Activated CD8-positive, alpha-beta memory T cell treated with anti-CD3 and anti-CD28 coated beads, Interleukin-2, amount 50 U/mL, for 48 hours (primary cell): ENCODE data around the gene LIPE.
A peak's percentile ranks its signal among the peaks of the same experiment; 100 is the strongest.

Experiments
- DNase-seq: peaks from one replicate; pipeline ENCODE4 v3.0.0-alpha.2; 2020

Gene LIPE

DNA sequence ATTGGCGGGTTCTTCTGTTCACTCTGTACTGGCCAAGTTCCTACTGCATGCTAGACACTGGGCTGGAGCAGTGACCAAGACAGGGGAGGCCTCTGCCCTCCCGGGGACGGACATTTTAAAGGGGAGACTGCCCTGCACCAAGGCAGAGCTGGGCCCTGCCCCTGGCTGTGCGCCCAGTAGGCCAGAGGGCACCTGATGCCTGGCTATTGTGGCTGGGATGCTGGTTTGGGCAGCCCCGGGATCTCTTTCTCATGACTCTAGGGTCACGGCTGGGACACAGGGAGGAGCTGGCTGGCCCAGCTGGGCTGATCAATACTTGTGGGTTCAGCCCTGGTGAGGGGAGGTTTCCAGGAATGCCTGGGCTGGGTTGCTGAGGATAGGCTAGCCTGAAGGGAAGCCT lies 17.7 kb downstream of the LIPE start:
- no peak for DNase-seq

DNA sequence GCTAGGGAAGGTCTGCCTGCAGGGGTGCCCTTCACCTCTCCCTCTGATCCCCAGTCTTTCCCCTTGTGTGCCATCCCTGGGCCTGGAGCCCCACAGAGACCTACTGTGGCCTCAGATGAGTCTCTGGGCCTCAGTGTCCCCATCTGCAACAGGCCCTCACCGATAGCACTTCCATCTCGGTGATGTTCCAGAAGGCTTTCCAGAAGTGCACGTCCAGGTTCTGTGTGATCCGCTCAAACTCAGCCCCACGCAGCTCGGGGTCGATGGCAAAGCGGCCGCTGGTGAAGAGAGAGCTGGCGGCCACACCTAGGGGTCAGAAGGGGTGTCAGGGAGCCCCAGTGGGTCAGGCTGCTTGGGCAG lies 19.4 kb downstream of the LIPE start:
- no peak for DNase-seq

DNA sequence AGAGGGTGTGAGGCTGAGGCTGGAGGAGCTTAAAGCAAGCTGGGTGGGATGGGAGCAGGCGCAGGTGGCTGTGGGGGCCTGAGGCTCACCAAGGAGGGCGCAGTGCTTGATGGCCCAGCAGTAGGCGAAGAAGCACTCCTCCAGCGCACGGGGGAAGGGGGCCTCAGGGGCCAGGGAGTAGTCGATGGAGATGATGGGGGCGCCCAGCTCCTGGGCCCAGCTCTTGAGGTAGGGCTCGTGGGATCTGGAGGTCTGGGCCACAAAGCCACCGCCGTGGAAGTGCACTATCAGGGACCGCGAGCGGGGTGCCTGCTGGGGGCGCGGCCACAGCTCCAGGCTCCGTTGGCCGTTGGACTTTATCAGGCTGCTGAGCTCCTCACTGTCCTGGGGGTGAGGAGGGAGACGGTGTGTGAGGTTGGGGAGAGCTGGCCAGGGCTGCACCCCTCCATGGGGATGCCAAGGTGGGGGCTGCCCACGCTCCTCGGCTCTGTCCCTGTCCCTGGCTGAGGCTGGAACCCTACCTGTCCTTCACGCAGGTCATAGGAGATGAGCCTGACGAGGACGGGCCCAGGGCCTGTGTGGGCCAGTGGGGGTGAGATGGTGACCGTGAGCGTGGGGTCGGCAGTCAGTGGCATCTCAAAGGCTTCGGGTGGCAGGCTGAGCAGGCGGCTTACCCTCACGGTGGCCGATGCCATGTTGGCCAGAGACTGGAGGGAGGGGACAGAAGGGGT lies 19.9 kb downstream of the LIPE start:
- no peak for DNase-seq

DNA sequence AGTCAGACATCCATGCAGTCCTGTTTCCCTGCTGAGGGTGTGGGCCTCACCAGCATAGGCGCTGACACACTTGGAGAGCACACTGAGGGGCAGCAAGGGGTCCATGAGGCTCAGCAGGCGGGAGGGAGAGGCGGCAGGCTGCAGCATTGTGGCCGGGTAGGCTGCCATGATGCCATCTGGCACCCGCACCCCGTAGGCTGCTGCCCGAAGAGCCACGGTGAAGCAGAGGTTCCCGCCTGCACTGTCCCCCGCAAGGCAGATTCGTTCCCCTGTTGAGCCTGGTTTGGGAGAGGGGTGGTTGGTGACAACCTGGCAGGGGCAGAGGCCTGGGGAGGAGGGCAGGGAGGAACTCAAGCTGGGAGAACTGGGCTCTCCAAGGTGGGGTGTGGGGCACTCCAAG lies 21.1 kb downstream of the LIPE start:
- DNase-seq = no peak

DNA sequence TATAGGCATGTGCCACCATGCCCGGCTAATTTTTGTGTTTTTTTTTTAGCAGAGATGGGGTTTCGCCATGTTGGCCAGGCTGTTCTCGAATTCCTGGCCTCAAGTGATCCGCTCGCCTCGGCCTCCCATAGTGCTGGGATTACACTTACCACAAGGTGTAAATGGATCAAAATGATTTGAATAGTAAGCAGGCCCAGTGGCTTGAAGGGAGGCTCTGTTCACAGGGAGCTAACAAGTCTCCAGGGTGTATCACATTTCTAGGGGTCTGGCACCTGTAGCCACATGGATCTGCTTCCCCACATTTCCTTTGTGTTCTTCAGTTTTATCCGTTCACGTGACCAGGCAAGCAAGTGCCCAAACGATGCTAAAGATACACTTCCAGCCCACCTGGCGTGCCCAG lies 23.6 kb downstream of the LIPE start:
- DNase-seq = no peak

DNA sequence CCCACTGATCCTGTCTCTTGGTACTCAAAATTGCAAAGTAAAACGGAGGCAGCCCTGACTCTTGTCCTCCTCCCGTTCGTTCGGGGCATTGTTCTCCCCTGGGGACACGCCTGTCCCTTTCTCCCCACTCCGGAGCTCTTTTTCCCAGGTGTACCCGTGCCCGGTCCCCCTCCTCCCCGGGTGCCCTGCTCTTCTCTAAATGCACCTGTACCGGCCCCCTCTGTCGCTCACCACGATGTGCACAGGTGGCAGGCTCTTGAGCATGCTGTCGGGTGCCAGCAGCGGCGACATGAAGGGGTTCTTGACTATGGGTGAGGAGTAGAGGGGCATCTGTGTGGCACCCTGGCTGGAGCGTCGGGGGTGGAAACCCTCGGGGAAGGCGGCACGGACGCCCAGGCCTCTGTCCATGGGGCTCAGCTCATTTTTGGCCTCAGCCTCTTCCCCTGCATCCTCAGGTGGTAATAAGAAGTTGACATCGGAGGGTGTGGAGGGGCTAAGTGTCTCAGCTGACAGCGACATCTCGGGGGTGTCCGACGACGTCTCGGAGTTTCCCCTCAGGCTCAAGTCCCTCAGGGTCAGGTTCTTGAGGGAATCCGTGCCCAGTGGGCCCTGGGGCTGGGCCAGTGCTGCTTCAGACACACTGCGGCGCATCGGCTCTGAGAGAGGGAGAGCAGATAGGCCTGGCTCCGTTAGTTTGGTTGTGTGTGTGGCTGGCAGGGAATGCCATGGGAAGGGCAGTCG lies 24.6 kb downstream of the LIPE start:
- DNase-seq = no peak

DNA sequence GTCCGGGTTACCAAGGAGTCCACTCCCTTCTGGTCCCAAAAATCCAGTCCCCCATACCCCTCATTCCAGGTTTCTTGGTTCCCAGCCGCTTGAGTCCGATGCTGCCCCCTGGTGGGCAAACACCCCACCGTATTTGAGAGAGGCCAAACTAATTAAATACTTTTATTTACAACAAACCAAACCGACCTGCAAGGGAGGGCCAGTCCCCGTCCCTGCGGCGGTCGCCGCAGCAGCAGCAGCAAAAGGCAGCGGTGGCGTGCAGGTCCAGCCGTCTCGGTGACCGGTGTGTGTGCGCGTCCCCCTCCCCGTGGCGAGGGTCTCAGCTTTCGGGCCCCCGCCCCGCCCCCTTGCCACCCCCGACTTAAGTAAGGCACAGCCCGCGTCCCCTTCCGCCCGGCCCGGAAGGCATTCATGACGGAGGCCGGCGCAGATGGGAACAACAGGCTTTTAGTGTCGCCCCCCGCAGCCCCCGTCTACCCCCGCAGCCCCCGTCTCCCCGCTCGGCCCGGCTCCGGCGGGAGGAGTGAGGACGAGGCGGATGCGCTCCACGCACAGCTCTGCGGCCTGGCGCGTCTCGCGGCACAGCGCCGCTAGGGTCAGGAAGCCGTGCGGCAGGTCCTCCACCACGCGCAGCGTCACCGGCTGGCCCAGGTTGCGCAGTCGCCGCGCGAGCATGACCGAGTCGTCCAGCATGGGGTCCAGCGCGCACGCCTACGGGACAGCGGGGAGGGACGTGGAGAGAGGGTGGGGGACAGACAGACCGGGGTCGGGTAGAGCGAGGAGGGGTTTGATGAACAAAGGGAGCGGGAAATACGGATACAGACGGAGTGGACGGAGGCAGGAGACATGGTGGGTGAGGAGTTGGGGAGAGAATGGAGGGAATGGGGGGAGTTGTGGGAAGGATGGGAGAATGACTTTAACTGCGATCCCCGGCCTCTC lies 25.6 kb downstream of the LIPE start:
- peak; percentile 92 for DNase-seq

DNA sequence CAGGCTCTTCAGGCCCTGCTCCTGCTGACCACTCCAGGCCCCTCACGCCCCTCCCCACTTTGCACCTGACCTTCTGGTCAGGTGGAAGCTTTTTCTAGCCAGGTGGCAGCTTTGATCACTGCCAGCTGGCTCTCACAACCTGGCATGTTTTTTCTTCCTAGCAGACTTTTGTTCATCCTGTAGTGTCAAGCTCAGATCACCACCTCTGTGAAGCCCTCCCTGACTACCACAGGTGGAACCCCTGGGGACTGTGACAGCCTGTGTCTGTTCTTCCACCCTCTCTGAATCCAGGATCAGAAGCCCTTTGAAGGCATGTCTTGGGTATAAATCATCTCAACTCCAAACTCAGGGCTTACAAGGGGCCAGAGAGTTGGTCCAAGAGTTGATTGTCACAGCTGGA lies 26.8 kb downstream of the LIPE start:
- no peak for DNase-seq

DNA sequence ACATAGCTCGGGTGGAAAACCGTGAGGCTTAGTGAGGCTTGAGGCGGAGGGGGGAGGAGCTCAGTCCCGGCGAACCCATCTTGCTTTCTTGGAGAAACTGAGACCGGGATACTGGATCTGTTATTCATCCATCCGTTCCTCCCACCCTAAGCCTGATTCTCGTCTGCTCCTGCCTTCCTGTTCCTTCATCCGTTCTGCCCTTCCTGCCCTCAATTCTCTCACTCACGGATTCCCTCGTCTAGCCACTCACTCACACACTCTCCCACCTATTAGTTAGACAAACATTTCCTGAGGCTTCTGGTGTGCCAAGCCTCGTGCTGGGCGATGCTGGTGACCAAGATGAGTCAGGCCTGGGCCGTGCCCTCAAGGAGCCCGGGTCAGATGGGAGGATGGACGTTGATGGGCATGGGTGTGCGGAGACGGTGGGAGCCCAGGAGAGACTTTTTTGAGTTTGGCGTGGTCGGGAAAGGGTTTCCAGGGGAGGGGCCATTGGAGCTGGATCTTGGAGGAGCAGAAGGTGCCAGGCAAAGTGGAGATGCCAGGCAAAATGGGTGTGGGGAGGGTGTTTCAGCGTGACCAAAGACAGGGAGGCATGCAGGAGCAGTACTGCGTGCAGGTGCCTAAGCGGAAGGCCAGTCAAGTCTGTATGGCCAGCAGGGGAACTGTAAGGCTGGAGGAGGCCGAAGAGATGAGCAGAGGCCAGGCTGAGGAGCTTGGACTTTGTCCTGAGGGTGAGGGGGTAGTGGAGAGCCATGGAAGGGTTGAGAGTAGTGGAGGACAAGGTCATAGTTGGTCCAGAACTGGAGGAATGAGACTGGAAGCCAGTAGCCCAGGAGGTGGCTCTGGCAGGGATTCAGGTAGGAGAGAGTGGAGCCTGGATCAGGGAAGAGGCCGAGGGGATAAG lies 29.7 kb downstream of the LIPE start:
- no peak for DNase-seq

DNA sequence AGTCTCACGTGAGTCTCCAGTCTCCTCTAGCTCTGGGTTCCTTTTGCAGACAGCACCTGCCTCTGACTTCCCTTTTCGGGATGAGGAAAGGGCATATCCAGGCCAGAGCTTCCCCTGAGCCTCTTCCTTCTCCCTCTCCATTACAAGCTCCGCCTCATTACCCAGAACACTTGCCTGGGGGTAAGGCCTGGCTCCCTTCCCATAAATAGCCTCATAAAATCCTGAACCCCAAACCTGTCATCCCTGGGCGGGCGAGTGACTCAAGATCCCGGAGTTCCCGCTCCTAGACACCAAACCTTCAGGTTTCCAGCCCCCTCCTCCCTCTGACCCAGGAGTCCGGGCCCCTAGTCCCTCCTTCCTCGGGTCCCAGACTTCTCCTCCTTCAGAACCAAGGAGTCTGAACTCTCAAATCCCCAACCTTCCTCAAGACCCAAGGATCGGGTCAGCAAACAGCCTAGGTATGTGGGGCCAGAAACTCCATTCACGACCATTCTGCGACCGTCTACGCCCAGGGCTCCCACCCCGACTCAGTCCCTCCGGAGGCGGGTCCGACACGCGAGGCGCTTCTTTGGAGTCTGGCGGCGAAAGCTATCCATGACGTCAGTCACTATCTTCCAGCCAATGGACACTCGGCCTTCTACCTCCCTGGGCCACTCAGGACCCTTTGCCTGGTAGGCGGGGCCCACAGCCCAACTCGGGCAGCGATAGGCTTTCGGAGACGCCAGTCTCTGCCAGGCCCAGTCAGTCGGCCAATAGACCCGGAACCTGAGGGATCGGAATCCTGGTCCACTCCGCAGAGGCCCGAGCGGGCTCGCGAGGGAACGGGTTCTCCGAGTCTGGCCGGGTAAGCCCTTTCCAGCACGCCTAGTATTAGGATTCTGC lies 30.6 kb downstream of the LIPE start:
- DNase-seq = peak; percentile 98

DNA sequence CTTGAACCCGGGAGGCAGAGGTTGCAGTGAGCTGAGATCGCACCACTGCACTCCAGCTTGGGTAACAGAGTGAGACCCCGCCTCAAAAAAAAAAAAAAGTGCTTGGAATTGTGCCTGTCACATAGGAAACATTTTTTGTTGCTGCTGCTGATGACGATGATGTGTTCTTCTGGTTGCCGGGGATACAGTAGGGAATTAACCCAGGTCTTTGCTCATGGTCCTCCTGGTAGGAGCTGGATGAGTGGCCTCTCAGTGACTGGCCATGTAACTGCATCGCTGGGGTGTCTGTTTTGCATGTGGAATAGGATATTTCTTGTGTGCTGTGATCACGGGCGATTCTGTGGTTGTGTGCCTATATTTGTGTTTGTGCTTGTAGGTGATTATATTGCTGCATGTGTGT lies 32.4 kb downstream of the LIPE start:
- DNase-seq = no peak

DNA sequence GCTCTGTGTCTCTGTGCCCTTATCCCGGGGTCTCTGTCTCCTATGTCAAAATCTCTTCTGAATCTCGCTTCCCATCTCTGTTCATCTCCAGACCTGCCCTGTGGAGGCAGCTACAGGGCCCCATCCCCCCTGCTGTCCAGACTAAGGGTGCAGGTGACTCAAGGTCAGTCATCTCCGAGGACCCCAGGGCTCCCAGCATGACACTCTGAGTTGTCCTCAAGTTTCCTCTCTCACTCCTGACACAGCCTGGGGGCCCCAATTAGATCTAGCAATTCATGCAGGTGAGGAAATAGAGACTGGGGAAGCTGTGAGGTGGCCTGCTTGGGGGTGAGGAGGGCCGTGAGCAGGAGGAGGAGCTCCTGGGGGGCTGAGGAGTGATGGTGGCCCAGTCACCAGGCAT lies 35.0 kb downstream of the LIPE start:
- DNase-seq = no peak

DNA sequence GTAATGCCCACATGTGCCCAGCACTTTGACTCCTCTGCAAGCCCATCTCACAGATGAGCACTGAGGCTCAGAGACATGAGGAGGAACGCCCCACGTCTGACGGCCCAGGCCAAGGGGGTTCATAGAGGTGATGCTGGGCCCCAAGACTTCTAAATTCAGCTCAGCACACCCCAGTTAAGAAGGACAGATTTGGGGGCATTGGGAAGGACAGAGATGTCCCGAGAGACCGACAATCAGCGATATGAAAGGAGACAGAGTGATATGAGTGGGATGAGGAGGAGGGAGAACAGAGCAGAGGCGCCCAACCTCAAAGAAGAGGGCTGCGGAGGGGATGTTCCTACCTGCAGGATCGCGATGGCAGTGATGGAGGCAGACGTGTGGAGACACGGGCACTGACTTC lies 37.3 kb downstream of the LIPE start, which contains the start of gene CNFN:
Gene CNFN (minus strand): TSS at position 399 of the 400 bp plus-strand sequence. CDS start 1,260 bp downstream, outside the sequence.
- DNase-seq = no peak

DNA sequence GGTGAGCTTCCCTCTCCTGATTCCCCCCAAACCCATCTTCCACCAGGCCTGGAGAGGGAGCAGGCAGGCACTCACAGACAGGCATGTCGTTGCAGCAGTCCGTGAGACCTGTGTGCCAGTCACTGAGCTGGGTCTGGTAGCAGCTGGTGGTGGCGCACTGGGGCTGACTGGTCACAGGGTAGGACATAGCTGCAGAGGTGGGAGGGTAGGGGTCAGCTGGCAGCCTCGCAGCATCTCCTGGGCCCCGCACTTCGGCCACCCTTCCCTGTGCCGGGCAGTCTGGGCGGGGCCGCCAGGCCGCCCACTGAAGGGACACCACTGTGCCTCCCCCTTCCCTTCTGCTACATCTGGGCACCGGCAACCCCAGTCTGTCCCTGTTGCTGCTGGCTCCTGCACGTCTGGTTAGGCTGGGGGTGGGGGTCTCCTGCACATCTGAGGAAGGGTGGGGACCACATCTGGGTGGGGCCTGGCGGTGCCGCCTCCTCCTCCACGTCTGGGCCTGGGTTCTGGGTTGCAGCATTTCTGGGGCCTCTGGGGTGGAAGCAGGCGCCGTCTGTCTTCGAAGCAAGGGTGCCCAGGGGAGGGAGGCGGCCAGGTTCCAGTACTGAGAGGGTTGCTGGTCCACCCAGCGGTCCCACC lies 38.2 kb downstream of the LIPE start:
- DNase-seq = no peak

DNA sequence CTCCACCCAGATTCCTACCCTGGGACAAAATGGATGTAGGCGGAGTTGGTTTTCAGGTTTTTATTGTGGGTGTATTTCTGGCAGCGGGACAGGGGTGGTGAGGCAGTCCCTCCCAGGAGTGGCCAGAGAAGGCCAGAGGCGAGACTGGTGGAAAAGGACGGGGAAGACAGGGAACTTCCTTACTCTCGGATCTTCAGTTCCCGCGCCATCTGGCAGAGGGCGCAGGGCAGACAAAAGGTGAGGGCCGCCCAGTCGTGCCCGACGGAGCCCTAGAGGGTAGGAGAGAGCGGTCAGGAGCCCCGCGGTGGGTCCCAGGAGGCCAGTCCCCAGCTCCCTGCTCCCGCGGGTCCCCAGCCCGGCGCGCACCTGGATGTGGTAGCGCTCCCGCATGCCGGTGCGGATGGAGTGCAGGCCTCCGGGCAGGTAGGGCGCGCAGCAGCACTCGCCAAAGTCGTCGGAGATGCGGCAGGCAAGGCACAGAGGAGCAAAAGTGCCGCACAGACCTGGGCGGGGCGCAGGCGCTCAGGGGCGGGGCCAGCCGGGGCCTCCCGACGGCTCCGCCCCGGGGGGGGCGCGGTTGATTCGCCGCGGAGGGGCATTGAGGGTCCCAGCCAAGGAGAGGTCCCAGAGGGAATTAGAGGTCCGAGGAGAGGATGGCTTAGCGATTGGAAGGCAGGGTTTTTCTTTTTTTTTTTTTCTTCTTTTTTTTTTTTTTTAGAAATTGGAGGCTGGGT lies 40.0 kb downstream of the LIPE start:
- DNase-seq = peak; percentile 83

DNA sequence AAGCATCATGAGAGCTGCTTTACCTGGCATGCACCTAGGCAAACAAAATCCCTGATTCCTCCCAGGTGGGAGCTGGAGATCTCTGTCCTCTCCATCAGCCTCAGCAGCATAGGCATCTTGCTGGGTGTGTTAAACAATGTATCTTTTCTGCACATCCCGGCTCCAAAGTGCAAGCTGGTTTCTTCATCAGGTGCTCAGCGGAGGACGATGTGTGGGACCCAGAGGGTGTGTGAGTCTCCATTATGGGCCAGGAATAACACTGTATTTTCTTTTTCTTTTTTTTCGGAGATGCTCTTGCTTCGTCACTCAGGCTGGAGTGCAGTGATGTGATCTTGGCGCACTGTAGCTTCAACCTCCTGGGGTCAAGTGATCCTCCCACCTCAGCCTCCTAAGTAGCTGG lies 47.0 kb downstream of the LIPE start:
- DNase-seq = no peak

DNA sequence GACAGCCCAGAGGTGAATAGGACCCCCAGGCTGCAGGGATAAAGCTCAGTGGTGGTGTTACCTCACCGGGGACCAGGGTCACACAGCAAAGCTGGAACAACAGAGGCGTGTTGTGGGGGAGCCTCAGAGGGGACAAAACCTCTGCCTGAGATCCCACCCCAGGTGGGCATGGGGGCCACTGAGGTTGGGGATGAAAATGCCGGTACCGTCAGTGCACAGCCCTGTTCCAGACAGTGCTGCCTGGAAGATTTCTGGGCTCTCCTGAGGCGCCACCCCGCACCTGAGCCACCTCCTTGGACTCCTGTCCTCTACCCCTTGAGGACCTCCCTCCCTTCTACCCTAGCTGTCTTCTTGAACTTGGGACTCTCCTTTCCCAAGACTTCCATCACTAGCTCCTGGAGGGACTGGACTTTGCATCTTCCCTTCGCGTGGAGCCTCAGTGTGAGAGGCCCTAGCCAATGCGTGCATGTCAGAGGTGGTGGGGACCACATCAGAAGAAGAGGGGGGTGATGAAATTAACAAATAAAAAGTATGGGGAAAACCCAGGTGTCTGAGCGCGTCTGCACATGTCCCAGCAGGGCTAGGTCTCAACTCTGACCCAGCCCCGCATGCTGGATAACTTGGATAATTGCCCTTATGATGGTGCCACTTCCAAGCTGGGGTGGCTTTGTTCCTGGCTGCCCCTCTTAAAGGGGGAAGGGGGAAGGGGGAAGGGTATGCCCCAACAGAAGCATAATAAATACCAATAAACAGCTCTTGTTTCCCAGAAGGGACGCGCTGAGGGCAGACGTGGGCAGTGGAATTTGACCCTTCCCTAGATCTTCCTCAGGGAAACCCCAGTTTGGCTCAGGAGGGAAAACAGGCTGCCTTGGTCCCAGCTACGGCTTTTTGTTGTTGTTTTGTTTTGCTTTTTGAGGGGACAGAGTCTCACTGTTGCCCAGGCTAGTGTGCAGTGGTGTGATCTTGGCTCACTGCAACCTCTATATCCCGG lies 48.7 kb downstream of the LIPE start:
- DNase-seq = no peak

DNA sequence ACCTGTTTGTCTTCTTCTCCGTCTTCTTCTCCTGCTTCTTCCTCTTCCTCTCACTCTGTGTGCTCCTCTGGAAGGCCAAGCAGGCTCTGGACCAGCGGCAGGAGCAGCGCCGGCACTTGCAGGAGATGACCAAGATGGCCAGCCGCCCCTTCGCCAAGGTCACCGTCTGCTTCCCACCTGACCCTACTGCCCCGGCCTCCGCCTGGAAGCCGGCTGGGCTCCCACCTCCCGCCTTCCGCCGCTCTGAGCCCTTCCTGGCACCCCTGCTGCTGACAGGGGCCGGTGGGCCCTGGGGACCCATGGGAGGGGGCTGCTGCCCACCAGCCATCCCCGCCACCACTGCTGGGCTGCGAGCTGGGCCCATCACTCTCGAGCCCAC lies 51.0 kb downstream of the LIPE start:
- no peak for DNase-seq
